ENCODE results near the gene TAS2R38.

GRCh38 chr7:141928146-141928844 is 45.3 kb downstream of the TAS2R38 start:
- TF ChIP-seq CTCF (IDR thresholded peaks at IDR 0.05 in 4 of 5, conservative IDR thresholded peaks at IDR 0.05 in 1 of 5) (no peak), POLR2A (IDR thresholded peaks at IDR 0.05) (no peak)

All from gastrocnemius medialis (tissue), 4 donors.